MM.1S (cell line): Measurements from ENCODE around the gene ERC2.

Source experiments
- DNase-seq: peaks from one replicate; pipeline ENCODE4 v3.0.0-alpha.2; 2015
- H2AFZ ChIP-seq: fragments of 300-600 bp; sonication (generic); 2 replicates; pipeline ENCODE4 v1.6.0; 2016; ENCODE audit warnings: antibody characterized with exemption, low read length
- H3F3A ChIP-seq: fragments of 300-600 bp; sonication (generic); 2 replicates; pipeline ENCODE4 v1.6.1; 2016; ENCODE audit warnings: mild to moderate bottlenecking, antibody characterized with exemption, low read length, moderate library complexity, mixed read lengths; ENCODE audit not compliant: insufficient read depth
- H3K27ac ChIP-seq: fragments of 300-600 bp; sonication (generic); 2 replicates; pipeline ENCODE4 v1.5.1; 2016; ENCODE audit warnings: mild to moderate bottlenecking, low read length
- H3K27me3 ChIP-seq: fragments of 300-600 bp; sonication (generic); replicated peaks from 2 replicates; pipeline ENCODE4 v1.6.0; 2016; ENCODE audit warnings: low read length; ENCODE audit not compliant: insufficient read depth
- H3K36me3 ChIP-seq: fragments of 300-600 bp; sonication (generic); replicated peaks from 2 replicates; pipeline ENCODE4 v1.6.1; 2016; ENCODE audit warnings: mild to moderate bottlenecking, low read length, mixed read lengths; ENCODE audit not compliant: insufficient read depth
- H3K4me1 ChIP-seq: fragments of 300-600 bp; sonication (generic); 2 replicates; pipeline ENCODE4 v1.6.1; 2016; ENCODE audit warnings: low read length, mixed read lengths
- H3K4me2 ChIP-seq: fragments of 300-600 bp; sonication (generic); 2 replicates; pipeline ENCODE4 v1.6.0; 2016; ENCODE audit warnings: low read depth, low read length
- H3K4me3 ChIP-seq: fragments of 300-600 bp; sonication (generic); 2 replicates; pipeline ENCODE4 v1.5.1; 2016; ENCODE audit warnings: low read length, mixed read lengths
- H3K79me2 ChIP-seq: fragments of 300-600 bp; sonication (generic); 2 replicates; pipeline ENCODE4 v1.6.1; 2016; ENCODE audit warnings: mixed run types, low read length, mixed read lengths
- H3K9ac ChIP-seq: fragments of 300-600 bp; sonication (generic); 2 replicates; pipeline ENCODE4 v1.6.1; 2016; ENCODE audit warnings: low read length, mixed read lengths
- H3K9me2 ChIP-seq: fragments of 300-600 bp; sonication (generic); replicated peaks from 2 replicates; pipeline ENCODE4 v1.6.1; 2016; ENCODE audit warnings: mild to moderate bottlenecking, low read length, mixed read lengths; ENCODE audit not compliant: insufficient read depth
- H3K9me3 ChIP-seq: fragments of 300-600 bp; sonication (generic); replicated peaks from 2 replicates; pipeline ENCODE4 v1.6.1; 2016; ENCODE audit warnings: mild to moderate bottlenecking, low read length, mixed read lengths; ENCODE audit not compliant: insufficient read depth
- H4K20me1 ChIP-seq: fragments of 300-600 bp; sonication (generic); 2 replicates; pipeline ENCODE4 v1.6.1; 2016; ENCODE audit warnings: mild to moderate bottlenecking, low read length, moderate library complexity, mixed read lengths; ENCODE audit not compliant: insufficient read depth
- EZH2 ChIP-seq: fragments of 300-600 bp; sonication (generic); optimal IDR thresholded peaks from 2 replicates; pipeline ENCODE3; 2017; ENCODE audit warnings: low read depth, mild to moderate bottlenecking, antibody characterized with exemption, low read length, mixed read lengths
- EZH2phosphoT487 ChIP-seq: fragments of 300-600 bp; sonication (generic); IDR thresholded peaks from 2 replicates; pipeline ENCODE4 v1.6.1; 2018; ENCODE audit warnings: antibody characterized with exemption, low read length
- TF ChIP-seq, protein P1 (sequence below): fragments of 300-600 bp; sonication (generic); IDR thresholded peaks from 2 replicates; pipeline ENCODE4 v1.5.1; 2016; ENCODE audit warnings: antibody characterized with exemption, low read length, mixed read lengths

The ERC2 gene

DNA sequence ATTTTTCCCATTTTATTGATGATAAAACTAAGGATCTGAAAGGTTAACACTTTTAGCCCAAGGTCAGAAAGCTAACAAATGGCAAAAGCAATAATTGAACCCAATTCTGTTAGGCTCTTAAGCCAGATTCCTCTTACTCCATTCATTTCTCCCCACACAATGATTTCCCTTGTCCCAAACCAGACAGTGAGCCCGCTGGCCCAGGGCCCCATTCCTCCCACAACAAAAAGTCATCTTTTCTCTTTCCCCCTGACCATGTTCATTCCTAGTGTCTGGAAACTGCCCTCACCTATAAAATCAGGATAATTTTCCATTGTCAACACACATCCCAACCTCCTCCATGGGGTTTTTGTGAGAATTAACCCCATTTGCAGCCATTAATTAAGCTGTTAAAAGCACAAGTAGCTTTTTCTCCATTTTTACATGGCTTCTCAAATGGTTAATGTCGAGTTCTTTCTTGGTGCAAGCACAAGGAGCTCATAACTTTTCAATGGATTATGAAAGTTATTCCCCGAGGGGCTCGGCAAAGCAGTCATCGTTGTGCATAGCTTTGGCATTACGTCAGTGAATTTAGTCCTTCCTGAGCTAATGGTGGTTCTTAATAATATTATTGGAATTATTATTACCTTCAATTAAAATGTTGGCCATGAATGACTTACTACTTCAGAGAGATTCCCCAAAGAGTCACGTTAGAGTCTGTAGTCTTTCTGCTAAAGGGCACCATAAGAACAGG lies 830.2 kb downstream of the ERC2 start:
- no peak for TF ChIP-seq EZH2
- TF ChIP-seq, protein P1, sequence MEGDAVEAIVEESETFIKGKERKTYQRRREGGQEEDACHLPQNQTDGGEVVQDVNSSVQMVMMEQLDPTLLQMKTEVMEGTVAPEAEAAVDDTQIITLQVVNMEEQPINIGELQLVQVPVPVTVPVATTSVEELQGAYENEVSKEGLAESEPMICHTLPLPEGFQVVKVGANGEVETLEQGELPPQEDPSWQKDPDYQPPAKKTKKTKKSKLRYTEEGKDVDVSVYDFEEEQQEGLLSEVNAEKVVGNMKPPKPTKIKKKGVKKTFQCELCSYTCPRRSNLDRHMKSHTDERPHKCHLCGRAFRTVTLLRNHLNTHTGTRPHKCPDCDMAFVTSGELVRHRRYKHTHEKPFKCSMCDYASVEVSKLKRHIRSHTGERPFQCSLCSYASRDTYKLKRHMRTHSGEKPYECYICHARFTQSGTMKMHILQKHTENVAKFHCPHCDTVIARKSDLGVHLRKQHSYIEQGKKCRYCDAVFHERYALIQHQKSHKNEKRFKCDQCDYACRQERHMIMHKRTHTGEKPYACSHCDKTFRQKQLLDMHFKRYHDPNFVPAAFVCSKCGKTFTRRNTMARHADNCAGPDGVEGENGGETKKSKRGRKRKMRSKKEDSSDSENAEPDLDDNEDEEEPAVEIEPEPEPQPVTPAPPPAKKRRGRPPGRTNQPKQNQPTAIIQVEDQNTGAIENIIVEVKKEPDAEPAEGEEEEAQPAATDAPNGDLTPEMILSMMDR = no peak
- TF ChIP-seq EZH2phosphoT487 = no peak
- H3K9me3 ChIP-seq = no peaks in the 10 kb centered on the region

DNA sequence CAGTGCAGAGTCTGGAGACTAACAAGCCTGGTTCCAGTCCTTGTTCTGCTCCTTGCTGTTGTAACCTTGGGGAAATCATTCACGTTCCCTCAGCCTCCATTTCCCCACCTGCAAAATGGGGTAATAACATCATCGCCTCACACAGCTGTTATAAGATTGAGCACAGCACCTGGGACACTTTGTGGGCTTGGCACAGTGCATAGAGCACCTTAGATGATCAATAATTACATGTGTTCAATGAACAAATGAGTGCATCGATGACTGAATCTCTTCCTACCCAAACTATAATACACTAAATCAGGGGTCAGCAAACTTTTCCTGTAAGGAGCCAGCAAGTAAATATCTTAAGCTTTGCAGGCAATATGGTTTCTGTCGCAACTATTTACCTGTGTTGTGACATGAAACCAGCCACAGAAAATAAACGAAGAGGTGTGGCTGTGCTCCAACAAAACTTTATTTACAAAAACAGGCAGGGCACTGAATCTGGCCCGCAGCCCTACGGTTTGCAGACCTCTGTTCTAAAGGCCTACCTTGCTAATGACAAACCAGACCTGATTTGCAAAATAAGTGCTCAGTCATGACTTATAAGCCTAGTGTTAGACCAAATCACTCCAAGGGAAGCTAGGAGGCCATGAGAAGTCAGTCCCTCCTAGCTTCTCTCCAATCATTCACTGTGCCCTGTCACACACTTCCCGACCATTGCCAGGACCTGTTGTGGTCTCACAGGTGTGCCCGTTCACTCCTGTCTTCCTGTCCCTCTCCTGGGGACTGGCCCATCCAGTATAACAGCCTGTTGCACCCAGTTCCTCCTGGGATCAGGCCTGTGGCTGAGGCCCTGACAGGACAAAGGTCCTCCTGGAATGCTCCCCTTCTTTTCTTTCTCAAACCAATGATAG lies 831.7 kb downstream of the ERC2 start:
- Histone ChIP-seq H3K9ac (no peak overlapping the region), H3K9me2 (no peaks in the 10 kb centered on the region), H3K4me2 (no peak overlapping the region), H4K20me1 (no peaks in the 10 kb centered on the region), H3K4me3 (no peak overlapping the region), H3K9me3 (no peaks in the 10 kb centered on the region), H3F3A (no peaks in the 10 kb centered on the region), H2AFZ (no peak overlapping the region), H3K27ac (no peak overlapping the region), H3K27me3 (no peaks in the 10 kb centered on the region), H3K4me1 (no peaks in the 10 kb centered on the region), H3K36me3 (no peaks in the 10 kb centered on the region), H3K79me2 (no peaks in the 10 kb centered on the region)
- DNase-seq = no peak
- no peak for TF ChIP-seq EZH2phosphoT487
- TF ChIP-seq EZH2 = no peak
- TF ChIP-seq, protein P1 = no peak

More for the DNA sequence above, 830.2 kb downstream of the ERC2 start:
- H3K36me3 ChIP-seq = no peaks in the 10 kb centered on the region
- no peak overlapping the region for H3K9ac ChIP-seq
- no peaks in the 10 kb centered on the region for H3K27me3 ChIP-seq
- H3K79me2 ChIP-seq = no peaks in the 10 kb centered on the region
- no peaks in the 10 kb centered on the region for H3K9me2 ChIP-seq
- no peaks in the 10 kb centered on the region for H3F3A ChIP-seq
- no peaks in the 10 kb centered on the region for H4K20me1 ChIP-seq
- no peak overlapping the region for H3K4me3 ChIP-seq
- no peak overlapping the region for H3K4me2 ChIP-seq
- no peak for DNase-seq
- no peak overlapping the region for H3K27ac ChIP-seq
- no peaks in the 10 kb centered on the region for H3K4me1 ChIP-seq
- H2AFZ ChIP-seq = no peak overlapping the region

DNA sequence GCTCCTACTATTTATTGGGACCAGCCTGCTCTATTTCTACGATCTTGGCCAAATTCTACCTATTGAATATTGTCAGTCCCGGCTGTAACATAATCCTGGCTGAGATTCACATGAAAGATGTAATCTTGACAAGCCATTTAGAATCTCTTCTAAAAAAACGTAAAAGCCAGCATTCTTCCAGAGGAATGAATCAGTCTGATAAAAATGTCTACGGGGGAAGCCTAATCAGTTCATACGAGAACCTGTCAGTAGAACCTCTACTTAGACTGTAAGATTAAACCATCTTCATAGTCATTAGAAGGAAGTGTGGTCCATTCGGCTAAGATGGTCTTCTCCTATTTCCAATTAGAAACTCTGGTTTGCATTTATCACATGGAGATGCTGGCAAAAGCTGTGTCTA lies 833.9 kb downstream of the ERC2 start:
- Histone ChIP-seq H4K20me1 (no peaks in the 10 kb centered on the region), H2AFZ (no peak overlapping the region), H3K36me3 (no peaks in the 10 kb centered on the region), H3K9me3 (no peaks in the 10 kb centered on the region), H3K27ac (no peak overlapping the region), H3K4me1 (no peaks in the 10 kb centered on the region), H3K4me2 (no peak overlapping the region), H3K4me3 (no peak overlapping the region), H3K9ac (no peak overlapping the region), H3F3A (no peaks in the 10 kb centered on the region), H3K27me3 (no peaks in the 10 kb centered on the region), H3K79me2 (no peaks in the 10 kb centered on the region), H3K9me2 (no peaks in the 10 kb centered on the region)
- no peak for DNase-seq
- no peak for TF ChIP-seq EZH2phosphoT487
- no peak for TF ChIP-seq EZH2
- TF ChIP-seq, protein P1 = no peak
